Left hindlimb (tissue), 1 donor: ENCODE results near the gene EMC6.
"Not testable (repeated sequence)": the region's sequence is repeated elsewhere in the genome, so short reads cannot be mapped to it uniquely, and the experiment has no call there.

ENCODE experiments used
- DNase-seq: peaks from one replicate; pipeline ENCODE4 v3.0.0-alpha.2; 2018

EMC6 gene

GRCh38 chr17:3682033-3682432 is 13.4 kb downstream of the EMC6 start:
- no peak for DNase-seq

GRCh38 chr17:3683054-3683511 is 14.5 kb downstream of the EMC6 start:
- no peak for DNase-seq

- DNase-seq: no peak
Observed at GRCh38 chr17:3685174-3685573, 16.6 kb downstream of the EMC6 start.

GRCh38 chr17:3688027-3688553 is 19.5 kb downstream of the EMC6 start:
- DNase-seq: no peak

GRCh38 chr17:3688852-3689261 is 20.2 kb downstream of the EMC6 start:
- DNase-seq: no peak

GRCh38 chr17:3689262-3690093 is 20.9 kb downstream of the EMC6 start:
- no peak for DNase-seq

- no peak for DNase-seq
Observed at GRCh38 chr17:3690094-3690715, 21.6 kb downstream of the EMC6 start.

GRCh38 chr17:3691617-3692067 is 23.0 kb downstream of the EMC6 start:
- no peak for DNase-seq

GRCh38 chr17:3692346-3692745 is 23.7 kb downstream of the EMC6 start:
- no peak for DNase-seq

- no peak for DNase-seq
Observed at GRCh38 chr17:3693141-3693540, 24.5 kb downstream of the EMC6 start.

- no peak for DNase-seq
Observed at GRCh38 chr17:3693829-3694231, 25.2 kb downstream of the EMC6 start.

- DNase-seq: no peak
Observed at GRCh38 chr17:3695129-3695722, 26.6 kb downstream of the EMC6 start.

GRCh38 chr17:3695723-3696411 is 27.3 kb downstream of the EMC6 start, which contains the start of gene P2RX5:
Gene P2RX5 (minus strand): TSS chr17:3696155. CDS start chr17:3696005, 150 bp downstream.
- DNase-seq: no peak

GRCh38 chr17:3697103-3697476 is 28.5 kb downstream of the EMC6 start:
- no peak for DNase-seq

- DNase-seq: no peak
Observed at GRCh38 chr17:3698139-3698538, 29.5 kb downstream of the EMC6 start.

GRCh38 chr17:3699951-3700350 is 31.3 kb downstream of the EMC6 start:
- DNase-seq: no peak

GRCh38 chr17:3702041-3702539 is 33.5 kb downstream of the EMC6 start:
- DNase-seq: not testable (repeated sequence)

GRCh38 chr17:3704931-3705717 is 36.5 kb downstream of the EMC6 start:
- DNase-seq: no peak

GRCh38 chr17:3705718-3705984 is 37.0 kb downstream of the EMC6 start:
- not testable (repeated sequence) for DNase-seq

GRCh38 chr17:3708366-3708765 is 39.8 kb downstream of the EMC6 start:
- no peak for DNase-seq

- no peak for DNase-seq
Observed at GRCh38 chr17:3710951-3711383, 42.4 kb downstream of the EMC6 start.
